WTC11 (cell line): Measurements from ENCODE around the gene AFAP1L1. TPM values are rescaled to one million over a fixed set of nuclear protein-coding genes. Genes with fewer than 3 reads are reported as not detected.

ENCODE experiments used
- ATAC-seq: fragments of 200-7000 bp; cut with Tn5 transposase; 2 replicates; pipeline ENCODE4 v1.10.0; 2021; ENCODE audit warnings: mild to moderate bottlenecking, moderate library complexity
- CTCF ChIA-PET: fragments of 300-600 bp; sonication (Branson Sonifier 250); formaldehyde crosslinking; loops from one replicate; lab custom pipeline; 2021; ENCODE audit warnings: antibody characterized with exemption; lab: Charles Lee
- POLR2A ChIA-PET: fragments of 350-600 bp; sonication (Branson Sonifier 250); formaldehyde crosslinking; loops from one replicate; lab custom pipeline; 2021; ENCODE audit warnings: antibody characterized with exemption; lab: Charles Lee
- DNase-seq: peaks from one replicate; pipeline ENCODE4 v3.0.0; 2021; ENCODE audit warnings: low spot score
- H3K27ac Mint-ChIP-seq: 2 replicates; pipeline ENCODE4 v1.8.0; 2021; ENCODE audit warnings: mixed read lengths
- H3K27me3 Mint-ChIP-seq: 2 replicates; pipeline ENCODE4 v1.8.0; 2021; ENCODE audit warnings: low read depth, mild to moderate bottlenecking, moderate library complexity, mixed read lengths
- H3K36me3 Mint-ChIP-seq: 2 replicates; pipeline ENCODE4 v1.8.0; 2021; ENCODE audit warnings: mixed read lengths
- H3K4me1 Mint-ChIP-seq: 2 replicates; pipeline ENCODE4 v1.8.0; 2022; ENCODE audit warnings: mixed read lengths
- H3K4me3 Mint-ChIP-seq: 2 replicates; pipeline ENCODE4 v1.8.0; 2021; ENCODE audit warnings: mild to moderate bottlenecking, moderate library complexity, mixed read lengths
- H3K9me3 Mint-ChIP-seq: 2 replicates; pipeline ENCODE4 v1.8.0; 2021; ENCODE audit warnings: mixed read lengths
- CREM ChIP-seq: sonication (generic); formaldehyde crosslinking; IDR thresholded peaks from 2 replicates; pipeline ENCODE4 v1.8.1; 2022; ENCODE audit warnings: mild to moderate bottlenecking, missing genetic modification reagents, moderate library complexity
- ELF4 ChIP-seq: sonication (generic); formaldehyde crosslinking; IDR thresholded peaks from 2 replicates; pipeline ENCODE4 v1.8.1; 2022; ENCODE audit warnings: low read depth, mild to moderate bottlenecking, moderate library complexity, missing genetic modification reagents
- GABPB1 ChIP-seq: sonication (generic); formaldehyde crosslinking; IDR thresholded peaks from 2 replicates; pipeline ENCODE4 v1.8.1; 2023; ENCODE audit warnings: mild to moderate bottlenecking, missing genetic modification reagents
- GTF2I ChIP-seq: fragments of 250-450 bp; sonication (Bioruptor Pico); conservative IDR thresholded peaks from 2 replicates; pipeline ENCODE4 v1.4.0; 2021; ENCODE audit warnings: mild to moderate bottlenecking
- NR3C1 ChIP-seq: sonication (generic); formaldehyde crosslinking; conservative IDR thresholded peaks from 2 replicates; pipeline ENCODE4 v1.8.1; 2023; ENCODE audit warnings: low read depth, mild to moderate bottlenecking, missing genetic modification reagents
- ZNF121 ChIP-seq: sonication (generic); formaldehyde crosslinking; IDR thresholded peaks from 2 replicates; pipeline ENCODE4 v1.8.0; 2023; ENCODE audit warnings: missing genetic modification reagents
- ZNF317 ChIP-seq: sonication (generic); formaldehyde crosslinking; IDR thresholded peaks from 2 replicates; pipeline ENCODE4 v1.8.1; 2023; ENCODE audit warnings: low read depth, mild to moderate bottlenecking, moderate library complexity, missing genetic modification reagents, borderline replicate concordance
- ZNF423 ChIP-seq: fragments of 250-450 bp; sonication (Bioruptor Pico); IDR thresholded peaks from 2 replicates; pipeline ENCODE4 v2.1.2; 2022; ENCODE audit warnings: mild to moderate bottlenecking, moderate library complexity
- total RNA-seq: library from RNA; stranded (reverse); gene quantifications from 3 replicates; pipeline ENCODE4 v1.2.3, GENCODE V29; 2021
- TF ChIP-seq, protein P1 (sequence below): sonication (generic); formaldehyde crosslinking; IDR thresholded peaks from 2 replicates; pipeline ENCODE4 v1.8.1; 2023; ENCODE audit warnings: mild to moderate bottlenecking, missing genetic modification reagents
- TF ChIP-seq, protein P2 (sequence below): fragments of 250-450 bp; sonication (Bioruptor Pico); IDR thresholded peaks from 2 replicates; pipeline ENCODE4 v1.8.0; 2021; ENCODE audit warnings: mild to moderate bottlenecking
- TF ChIP-seq, protein P3 (sequence below): sonication (generic); formaldehyde crosslinking; IDR thresholded peaks from 2 replicates; pipeline ENCODE4 v1.8.0; 2022; ENCODE audit warnings: mild to moderate bottlenecking, missing genetic modification reagents
- TF ChIP-seq, protein P4 (sequence below): sonication (generic); formaldehyde crosslinking; IDR thresholded peaks from 2 replicates; pipeline ENCODE4 v1.8.1; 2023; ENCODE audit warnings: mild to moderate bottlenecking, missing genetic modification reagents, moderate library complexity
- TF ChIP-seq, protein P5 (sequence below): sonication (generic); formaldehyde crosslinking; IDR thresholded peaks from 2 replicates; pipeline ENCODE4 v1.8.1; 2023; ENCODE audit warnings: mild to moderate bottlenecking, missing genetic modification reagents, borderline replicate concordance
- TF ChIP-seq, protein P6 (sequence below): sonication (generic); formaldehyde crosslinking; IDR thresholded peaks from 2 replicates; pipeline ENCODE4 v1.8.1; 2022; ENCODE audit warnings: mild to moderate bottlenecking, missing genetic modification reagents, moderate library complexity, borderline replicate concordance

The AFAP1L1 gene
- total RNA-seq, 1 experiment from 2014 or later: 8.4 TPM

DNA sequence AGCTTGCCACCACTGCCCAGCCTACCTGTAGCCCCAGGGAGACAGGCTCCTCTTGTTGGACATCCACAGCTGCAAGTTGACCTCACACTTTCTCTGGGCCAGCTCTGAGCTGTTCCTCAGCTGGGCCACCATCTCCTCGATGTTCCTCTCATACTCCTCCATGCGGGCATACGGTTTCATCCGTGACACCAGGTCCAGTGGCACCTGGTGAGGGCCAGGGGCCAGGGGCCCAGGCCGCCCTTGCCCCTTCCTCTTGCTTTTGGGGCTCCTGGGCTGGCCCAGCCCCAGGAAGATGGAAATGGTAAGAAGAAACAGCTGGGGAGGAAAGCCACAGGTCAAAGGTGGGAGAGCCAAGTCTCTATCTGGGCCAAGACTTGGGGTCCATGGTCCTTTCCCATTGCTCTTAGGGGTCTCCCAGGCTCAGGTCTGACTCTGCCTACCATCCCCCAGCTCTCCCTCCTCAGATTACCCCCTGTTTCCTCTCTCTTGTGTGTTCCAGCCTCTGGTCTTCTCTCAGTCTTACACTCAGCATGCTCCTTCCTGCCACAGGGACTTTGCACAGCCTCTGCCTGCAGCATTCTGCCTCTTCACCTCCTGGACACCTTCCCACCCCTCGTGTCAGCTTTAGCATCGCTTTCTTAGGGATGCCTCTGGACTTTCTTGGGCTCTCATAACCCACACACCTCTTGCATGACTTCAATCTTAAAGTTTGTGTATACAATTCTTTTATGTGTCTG, 105.2 kb downstream of the AFAP1L1 start:
- H3K4me1 Mint-ChIP-seq: peaks cover 5% of the 10 kb centered on the region
- ChIA-PET CTCF (interaction anchor here (1.1 to 2.7 kb wide), 5 partner anchors 9 to 84 kb away, joined by 3 to 17 read pairs (median 4); no protein-coding TSS in a partner anchor), POLR2A (no interaction called here)
- ATAC-seq: no peak
- DNase-seq: no peak
- H3K36me3 Mint-ChIP-seq: no peaks in the 10 kb centered on the region
- peak overlapping the region; percentile 5; the same call in 1 of the 2 replicates for H3K27ac Mint-ChIP-seq
- H3K4me3 Mint-ChIP-seq: no peak overlapping the region
- 0 out of 2 replicates have a peak, but pooled peaks cover 4% of the 10 kb centered on the region for H3K9me3 Mint-ChIP-seq
- H3K27me3 Mint-ChIP-seq: no peaks in the 10 kb centered on the region
- no peak for TF ChIP-seq GABPB1 (CRISPR knock-in tag)

DNA sequence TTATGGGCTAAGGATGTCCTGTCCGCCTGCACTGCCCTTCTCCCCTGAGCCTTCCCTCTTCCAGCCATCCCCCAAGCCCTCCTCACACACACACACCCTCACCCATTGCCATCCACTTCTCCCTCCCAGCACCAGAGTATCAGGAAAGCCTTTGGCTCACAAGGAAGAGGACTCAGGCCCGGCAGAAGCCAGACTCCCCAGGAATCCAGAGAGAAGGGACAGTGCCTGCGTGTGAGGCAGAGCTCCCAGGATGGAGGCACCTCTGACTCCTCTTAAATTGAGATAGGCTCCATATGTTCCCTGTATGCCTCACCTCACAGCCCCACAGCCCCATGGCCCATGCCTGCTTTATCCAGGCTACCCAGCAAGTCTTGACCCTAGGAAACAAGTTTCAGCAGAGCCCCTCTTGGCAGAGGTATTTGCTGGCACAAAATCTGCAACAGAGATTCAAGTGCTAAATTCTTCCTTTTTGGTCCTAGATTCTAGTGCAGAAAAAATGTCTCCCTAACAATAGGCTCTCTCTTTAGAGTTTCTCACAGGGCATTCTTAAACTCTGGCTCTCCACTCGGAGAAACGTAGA, 106.7 kb downstream of the AFAP1L1 start:
- H3K27me3 Mint-ChIP-seq: no peaks in the 10 kb centered on the region
- TF ChIP-seq, protein P1, sequence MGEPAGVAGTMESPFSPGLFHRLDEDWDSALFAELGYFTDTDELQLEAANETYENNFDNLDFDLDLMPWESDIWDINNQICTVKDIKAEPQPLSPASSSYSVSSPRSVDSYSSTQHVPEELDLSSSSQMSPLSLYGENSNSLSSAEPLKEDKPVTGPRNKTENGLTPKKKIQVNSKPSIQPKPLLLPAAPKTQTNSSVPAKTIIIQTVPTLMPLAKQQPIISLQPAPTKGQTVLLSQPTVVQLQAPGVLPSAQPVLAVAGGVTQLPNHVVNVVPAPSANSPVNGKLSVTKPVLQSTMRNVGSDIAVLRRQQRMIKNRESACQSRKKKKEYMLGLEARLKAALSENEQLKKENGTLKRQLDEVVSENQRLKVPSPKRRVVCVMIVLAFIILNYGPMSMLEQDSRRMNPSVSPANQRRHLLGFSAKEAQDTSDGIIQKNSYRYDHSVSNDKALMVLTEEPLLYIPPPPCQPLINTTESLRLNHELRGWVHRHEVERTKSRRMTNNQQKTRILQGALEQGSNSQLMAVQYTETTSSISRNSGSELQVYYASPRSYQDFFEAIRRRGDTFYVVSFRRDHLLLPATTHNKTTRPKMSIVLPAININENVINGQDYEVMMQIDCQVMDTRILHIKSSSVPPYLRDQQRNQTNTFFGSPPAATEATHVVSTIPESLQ: no peak
- TF ChIP-seq, protein P2, sequence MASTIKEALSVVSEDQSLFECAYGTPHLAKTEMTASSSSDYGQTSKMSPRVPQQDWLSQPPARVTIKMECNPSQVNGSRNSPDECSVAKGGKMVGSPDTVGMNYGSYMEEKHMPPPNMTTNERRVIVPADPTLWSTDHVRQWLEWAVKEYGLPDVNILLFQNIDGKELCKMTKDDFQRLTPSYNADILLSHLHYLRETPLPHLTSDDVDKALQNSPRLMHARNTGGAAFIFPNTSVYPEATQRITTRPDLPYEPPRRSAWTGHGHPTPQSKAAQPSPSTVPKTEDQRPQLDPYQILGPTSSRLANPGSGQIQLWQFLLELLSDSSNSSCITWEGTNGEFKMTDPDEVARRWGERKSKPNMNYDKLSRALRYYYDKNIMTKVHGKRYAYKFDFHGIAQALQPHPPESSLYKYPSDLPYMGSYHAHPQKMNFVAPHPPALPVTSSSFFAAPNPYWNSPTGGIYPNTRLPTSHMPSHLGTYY (CRISPR knock-in tag): no peak
- TF ChIP-seq ZNF423 (CRISPR knock-in tag): no peak
- TF ChIP-seq ZNF121 (CRISPR knock-in tag): no peak
- no peak for TF ChIP-seq NR3C1 (CRISPR knock-in tag)
- TF ChIP-seq ZNF317: no peak
- TF ChIP-seq ELF4 (CRISPR knock-in tag): no peak
- TF ChIP-seq CREM (CRISPR knock-in tag): no peak
- TF ChIP-seq, protein P3, sequence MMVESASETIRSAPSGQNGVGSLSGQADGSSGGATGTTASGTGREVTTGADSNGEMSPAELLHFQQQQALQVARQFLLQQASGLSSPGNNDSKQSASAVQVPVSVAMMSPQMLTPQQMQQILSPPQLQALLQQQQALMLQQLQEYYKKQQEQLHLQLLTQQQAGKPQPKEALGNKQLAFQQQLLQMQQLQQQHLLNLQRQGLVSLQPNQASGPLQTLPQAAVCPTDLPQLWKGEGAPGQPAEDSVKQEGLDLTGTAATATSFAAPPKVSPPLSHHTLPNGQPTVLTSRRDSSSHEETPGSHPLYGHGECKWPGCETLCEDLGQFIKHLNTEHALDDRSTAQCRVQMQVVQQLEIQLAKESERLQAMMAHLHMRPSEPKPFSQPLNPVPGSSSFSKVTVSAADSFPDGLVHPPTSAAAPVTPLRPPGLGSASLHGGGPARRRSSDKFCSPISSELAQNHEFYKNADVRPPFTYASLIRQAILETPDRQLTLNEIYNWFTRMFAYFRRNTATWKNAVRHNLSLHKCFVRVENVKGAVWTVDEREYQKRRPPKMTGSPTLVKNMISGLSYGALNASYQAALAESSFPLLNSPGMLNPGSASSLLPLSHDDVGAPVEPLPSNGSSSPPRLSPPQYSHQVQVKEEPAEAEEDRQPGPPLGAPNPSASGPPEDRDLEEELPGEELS (CRISPR knock-in tag): no peak
- TF ChIP-seq, protein P4, sequence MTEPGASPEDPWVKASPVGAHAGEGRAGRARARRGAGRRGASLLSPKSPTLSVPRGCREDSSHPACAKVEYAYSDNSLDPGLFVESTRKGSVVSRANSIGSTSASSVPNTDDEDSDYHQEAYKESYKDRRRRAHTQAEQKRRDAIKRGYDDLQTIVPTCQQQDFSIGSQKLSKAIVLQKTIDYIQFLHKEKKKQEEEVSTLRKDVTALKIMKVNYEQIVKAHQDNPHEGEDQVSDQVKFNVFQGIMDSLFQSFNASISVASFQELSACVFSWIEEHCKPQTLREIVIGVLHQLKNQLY (CRISPR knock-in tag): no peak
- TF ChIP-seq GTF2I (CRISPR knock-in tag): no peak
- TF ChIP-seq, protein P5, sequence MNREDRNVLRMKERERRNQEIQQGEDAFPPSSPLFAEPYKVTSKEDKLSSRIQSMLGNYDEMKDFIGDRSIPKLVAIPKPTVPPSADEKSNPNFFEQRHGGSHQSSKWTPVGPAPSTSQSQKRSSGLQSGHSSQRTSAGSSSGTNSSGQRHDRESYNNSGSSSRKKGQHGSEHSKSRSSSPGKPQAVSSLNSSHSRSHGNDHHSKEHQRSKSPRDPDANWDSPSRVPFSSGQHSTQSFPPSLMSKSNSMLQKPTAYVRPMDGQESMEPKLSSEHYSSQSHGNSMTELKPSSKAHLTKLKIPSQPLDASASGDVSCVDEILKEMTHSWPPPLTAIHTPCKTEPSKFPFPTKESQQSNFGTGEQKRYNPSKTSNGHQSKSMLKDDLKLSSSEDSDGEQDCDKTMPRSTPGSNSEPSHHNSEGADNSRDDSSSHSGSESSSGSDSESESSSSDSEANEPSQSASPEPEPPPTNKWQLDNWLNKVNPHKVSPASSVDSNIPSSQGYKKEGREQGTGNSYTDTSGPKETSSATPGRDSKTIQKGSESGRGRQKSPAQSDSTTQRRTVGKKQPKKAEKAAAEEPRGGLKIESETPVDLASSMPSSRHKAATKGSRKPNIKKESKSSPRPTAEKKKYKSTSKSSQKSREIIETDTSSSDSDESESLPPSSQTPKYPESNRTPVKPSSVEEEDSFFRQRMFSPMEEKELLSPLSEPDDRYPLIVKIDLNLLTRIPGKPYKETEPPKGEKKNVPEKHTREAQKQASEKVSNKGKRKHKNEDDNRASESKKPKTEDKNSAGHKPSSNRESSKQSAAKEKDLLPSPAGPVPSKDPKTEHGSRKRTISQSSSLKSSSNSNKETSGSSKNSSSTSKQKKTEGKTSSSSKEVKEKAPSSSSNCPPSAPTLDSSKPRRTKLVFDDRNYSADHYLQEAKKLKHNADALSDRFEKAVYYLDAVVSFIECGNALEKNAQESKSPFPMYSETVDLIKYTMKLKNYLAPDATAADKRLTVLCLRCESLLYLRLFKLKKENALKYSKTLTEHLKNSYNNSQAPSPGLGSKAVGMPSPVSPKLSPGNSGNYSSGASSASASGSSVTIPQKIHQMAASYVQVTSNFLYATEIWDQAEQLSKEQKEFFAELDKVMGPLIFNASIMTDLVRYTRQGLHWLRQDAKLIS (CRISPR knock-in tag): no peak
- TF ChIP-seq, protein P6, sequence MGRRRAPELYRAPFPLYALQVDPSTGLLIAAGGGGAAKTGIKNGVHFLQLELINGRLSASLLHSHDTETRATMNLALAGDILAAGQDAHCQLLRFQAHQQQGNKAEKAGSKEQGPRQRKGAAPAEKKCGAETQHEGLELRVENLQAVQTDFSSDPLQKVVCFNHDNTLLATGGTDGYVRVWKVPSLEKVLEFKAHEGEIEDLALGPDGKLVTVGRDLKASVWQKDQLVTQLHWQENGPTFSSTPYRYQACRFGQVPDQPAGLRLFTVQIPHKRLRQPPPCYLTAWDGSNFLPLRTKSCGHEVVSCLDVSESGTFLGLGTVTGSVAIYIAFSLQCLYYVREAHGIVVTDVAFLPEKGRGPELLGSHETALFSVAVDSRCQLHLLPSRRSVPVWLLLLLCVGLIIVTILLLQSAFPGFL (CRISPR knock-in tag): no peak
- DNase-seq (no peak), ATAC-seq (no peak)
- H3K27ac Mint-ChIP-seq: peak overlapping the region; percentile 49
- ChIA-PET POLR2A (no interaction called here), CTCF (interaction anchor here (0.8 to 1.9 kb wide), 6 partner anchors 7 to 62 kb away, joined by 3 to 9 read pairs (median 4); no protein-coding TSS in a partner anchor)
- 0 out of 2 replicates have a peak, but pooled peaks cover 4% of the 10 kb centered on the region for H3K9me3 Mint-ChIP-seq
- H3K4me1 Mint-ChIP-seq: peaks cover 9% of the 10 kb centered on the region
- H3K4me3 Mint-ChIP-seq: no peak overlapping the region
- H3K36me3 Mint-ChIP-seq: no peaks in the 10 kb centered on the region
